ENCODE data around the gene PLB1.

DNA sequence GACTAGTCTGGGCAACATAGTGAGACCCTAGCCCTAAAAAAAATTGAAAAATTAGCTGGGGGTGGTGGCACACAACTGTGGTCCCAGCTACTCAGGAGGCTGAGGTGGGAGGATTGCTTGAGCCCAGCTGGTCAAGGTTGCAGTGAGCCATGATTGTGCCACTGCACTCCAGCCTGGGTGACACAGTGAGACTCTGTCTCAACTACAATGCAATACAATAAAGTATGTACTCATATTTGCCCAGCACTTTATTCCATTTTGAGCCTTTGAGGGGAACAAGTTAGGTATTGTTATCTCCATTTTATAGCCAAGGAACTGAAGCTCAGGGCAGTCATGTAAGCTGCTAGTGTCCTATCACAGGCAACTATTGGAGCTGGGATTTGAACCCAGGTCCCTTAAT, 49.3 kb upstream of the PLB1 start:
- TF ChIP-seq POLR2AphosphoS5 (IDR thresholded peaks at IDR 0.05; ENCODE audit: borderline replicate concordance, low read depth, low read length) = no peak
- TF ChIP-seq EZH2 (IDR thresholded peaks at IDR 0.05) = no peak
- no peak for TF ChIP-seq FOXP2 (optimal IDR thresholded peaks at IDR 0.05; ENCODE audit: control extremely low read depth, extremely low read length, insufficient read depth)
